LNCaP clone FGC (cell line): ENCODE data around the gene TRPT1.

Experiments used
- DNase-seq: peaks from one replicate; pipeline ENCODE4 v3.0.0-alpha.2; 2011; ENCODE audit warnings: low read depth
- H3K4me3 ChIP-seq: 2 replicates; pipeline ENCODE4 v1.5.1; 2011; ENCODE audit warnings: mild to moderate bottlenecking, low read depth, low read length, control low read depth
- TF ChIP-seq, protein P1 (sequence below): IDR thresholded peaks from 2 replicates; pipeline ENCODE4 v1.5.1; 2012; ENCODE audit warnings: mild to moderate bottlenecking; ENCODE audit not compliant: control insufficient read depth, insufficient read depth; ENCODE audit errors: extremely low read depth

The TRPT1 gene

DNA sequence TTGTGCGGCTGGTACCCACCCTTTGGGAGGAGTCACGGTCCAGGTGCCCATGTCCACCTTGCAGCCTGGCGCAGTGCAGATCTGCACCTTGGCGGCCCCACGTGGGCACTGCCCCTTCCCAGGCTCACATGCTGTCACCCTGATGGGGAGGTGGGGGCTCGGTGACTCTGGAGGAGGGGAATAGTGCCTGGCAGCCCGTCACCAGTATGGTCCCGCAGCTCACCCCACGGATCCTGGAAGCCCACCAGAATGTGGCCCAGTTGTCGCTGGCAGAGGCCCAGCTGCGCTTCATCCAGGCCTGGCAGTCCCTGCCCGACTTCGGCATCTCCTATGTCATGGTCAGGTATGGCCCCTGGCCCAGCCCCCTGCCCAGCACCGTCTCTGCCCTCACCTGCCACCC, 5.2 kb downstream of the TRPT1 start:
- no peak overlapping the region for H3K4me3 ChIP-seq
- TF ChIP-seq, protein P1, sequence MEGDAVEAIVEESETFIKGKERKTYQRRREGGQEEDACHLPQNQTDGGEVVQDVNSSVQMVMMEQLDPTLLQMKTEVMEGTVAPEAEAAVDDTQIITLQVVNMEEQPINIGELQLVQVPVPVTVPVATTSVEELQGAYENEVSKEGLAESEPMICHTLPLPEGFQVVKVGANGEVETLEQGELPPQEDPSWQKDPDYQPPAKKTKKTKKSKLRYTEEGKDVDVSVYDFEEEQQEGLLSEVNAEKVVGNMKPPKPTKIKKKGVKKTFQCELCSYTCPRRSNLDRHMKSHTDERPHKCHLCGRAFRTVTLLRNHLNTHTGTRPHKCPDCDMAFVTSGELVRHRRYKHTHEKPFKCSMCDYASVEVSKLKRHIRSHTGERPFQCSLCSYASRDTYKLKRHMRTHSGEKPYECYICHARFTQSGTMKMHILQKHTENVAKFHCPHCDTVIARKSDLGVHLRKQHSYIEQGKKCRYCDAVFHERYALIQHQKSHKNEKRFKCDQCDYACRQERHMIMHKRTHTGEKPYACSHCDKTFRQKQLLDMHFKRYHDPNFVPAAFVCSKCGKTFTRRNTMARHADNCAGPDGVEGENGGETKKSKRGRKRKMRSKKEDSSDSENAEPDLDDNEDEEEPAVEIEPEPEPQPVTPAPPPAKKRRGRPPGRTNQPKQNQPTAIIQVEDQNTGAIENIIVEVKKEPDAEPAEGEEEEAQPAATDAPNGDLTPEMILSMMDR: no peak
- no peak for DNase-seq

DNA sequence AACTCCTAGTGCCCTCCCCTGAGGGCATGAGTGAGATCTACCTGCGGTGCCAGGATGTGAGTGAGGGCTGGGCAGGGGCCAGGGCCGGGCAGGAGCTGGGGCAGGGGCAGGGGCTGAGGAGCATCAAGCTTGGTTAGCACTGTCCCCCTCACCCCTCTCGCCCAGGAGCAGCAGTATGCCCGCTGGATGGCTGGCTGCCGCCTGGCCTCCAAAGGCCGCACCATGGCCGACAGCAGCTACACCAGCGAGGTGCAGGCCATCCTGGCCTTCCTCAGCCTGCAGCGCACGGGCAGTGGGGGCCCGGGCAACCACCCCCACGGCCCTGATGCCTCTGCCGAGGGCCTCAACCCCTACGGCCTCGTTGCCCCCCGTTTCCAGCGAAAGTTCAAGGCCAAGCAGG, 5.7 kb downstream of the TRPT1 start:
- H3K4me3 ChIP-seq: no peak overlapping the region
- DNase-seq: no peak
- TF ChIP-seq, protein P1: no peak

DNA sequence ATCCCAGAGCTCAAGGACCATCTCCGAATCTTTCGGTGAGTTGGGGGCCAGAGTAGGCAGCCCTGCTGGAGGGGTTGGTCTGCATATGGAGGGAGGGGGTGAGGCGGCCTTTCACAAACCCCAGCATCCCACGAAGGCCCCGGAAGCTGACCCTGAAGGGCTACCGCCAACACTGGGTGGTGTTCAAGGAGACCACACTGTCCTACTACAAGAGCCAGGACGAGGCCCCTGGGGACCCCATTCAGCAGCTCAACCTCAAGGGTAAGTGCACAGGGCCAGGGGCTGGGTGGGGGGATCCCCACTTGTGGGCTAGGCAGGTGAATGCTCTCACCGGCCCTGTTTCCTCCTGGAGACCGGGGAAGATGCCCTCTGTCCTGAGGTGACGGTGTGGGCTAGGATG, 6.2 kb downstream of the TRPT1 start:
- DNase-seq: no peak
- no peak overlapping the region for H3K4me3 ChIP-seq
- TF ChIP-seq, protein P1: no peak

DNA sequence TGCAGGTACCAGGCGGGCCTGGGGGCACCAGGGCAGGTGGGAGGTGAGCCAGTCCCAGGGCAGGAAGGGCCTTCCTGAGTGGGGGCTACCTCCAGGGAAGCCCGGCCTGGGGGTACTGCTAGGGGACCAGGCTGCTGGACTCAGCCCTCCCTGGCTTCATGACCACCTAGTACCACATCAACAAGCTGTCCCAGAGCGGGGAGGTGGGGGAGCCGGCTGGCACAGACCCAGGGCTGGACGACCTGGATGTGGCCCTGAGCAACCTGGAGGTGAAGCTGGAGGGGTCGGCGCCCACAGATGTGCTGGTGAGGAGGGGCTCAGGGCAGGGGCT, 6.7 kb downstream of the TRPT1 start:
- TF ChIP-seq, protein P1: no peak
- no peak overlapping the region for H3K4me3 ChIP-seq
- no peak for DNase-seq

DNA sequence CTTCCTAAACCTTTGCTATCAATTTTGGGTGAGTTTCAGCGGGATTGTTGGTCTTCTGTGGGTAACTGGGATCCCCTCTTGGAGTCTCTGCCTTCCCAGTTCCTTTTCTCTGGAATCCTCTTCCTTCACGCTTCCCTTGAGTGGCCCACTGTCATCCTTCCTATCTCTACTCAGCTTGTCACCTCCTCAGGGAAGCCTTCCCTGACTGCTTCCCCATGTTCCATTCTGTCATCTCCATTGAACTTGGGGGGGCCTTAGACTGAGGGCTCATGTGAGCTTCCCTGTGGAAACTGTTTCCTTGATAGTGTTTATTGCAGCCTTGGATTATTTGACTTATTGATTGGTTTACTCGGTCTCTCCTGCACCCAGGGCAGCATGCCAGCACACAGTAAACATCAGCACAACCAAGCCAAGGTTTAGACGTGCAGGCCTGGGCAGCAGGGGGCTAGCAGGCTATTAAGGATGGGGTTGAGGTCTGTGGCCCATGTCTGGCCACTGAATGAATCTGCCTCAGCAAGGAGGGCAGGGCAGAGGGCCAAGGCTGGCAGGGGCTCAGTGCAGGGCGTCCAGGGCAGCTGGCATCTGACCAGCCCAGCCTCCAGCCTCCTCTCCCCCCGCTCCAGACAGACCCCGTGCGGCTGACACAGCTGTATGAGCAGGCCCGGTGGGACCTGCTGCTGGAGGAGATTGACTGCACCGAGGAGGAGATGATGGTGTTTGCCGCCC, 7.2 kb downstream of the TRPT1 start:
- TF ChIP-seq, protein P1: no peak
- no peak for DNase-seq

DNA sequence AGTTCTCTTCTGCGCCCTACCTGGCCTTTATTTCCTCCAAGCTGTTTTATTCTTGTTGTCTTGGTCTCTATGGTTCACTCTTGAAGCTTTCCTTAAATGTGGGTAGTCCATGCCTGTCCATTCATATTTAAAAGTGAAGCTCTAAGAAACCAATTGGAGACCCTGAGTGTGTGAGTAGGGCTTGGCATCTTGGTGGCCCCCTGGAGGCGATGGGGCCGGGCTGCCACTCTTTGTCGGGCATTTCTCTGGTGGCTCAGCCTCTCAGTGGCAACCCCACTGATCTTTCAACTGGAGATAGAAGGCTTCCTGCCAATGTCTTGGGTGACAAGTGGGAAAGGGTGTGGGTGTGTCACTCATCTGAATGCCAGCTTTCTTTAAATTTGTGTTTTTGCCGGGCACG, 9.1 kb downstream of the TRPT1 start:
- TF ChIP-seq, protein P1: no peak
- no peak for DNase-seq
- H3K4me3 ChIP-seq: no peak overlapping the region

More for the DNA sequence above, 7.2 kb downstream of the TRPT1 start:
- H3K4me3 ChIP-seq: no peak overlapping the region

DNA sequence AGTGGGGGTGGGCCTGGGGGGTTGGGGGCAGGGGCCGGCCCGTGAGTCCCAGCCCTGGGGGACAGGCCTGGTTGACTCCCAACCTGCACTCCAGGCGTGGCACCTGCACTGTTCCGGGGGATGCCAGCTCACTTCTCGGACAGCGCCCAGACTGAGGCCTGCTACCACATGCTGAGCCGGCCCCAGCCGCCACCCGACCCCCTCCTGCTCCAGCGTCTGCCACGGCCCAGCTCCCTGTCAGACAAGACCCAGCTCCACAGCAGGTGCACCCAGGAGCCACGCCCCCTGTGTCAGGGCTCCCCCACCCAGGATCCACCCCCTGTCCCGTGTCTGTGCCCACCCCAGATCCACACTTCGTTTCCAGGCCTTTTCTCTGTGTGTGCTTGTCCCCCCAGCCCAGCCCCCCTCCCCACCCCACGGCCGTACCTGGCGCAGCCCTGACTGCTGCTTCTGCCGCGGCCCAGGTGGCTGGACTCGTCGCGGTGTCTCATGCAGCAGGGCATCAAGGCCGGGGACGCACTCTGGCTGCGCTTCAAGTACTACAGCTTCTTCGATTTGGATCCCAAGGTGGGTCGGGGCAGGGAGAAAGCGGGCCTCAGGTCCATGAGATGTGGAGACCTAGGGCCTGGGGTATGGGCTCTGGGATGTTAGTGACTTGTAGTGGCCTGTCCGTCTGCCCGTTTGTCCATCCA, 14.7 kb downstream of the TRPT1 start:
- TF ChIP-seq, protein P1: no peak
- H3K4me3 ChIP-seq: no peak overlapping the region
- no peak for DNase-seq
